Fibroblast of lung (primary cell): ENCODE measurements around the gene BLTP2.
"Not testable (repeated sequence)": the region's sequence is repeated elsewhere in the genome, so short reads cannot be mapped to it uniquely, and the experiment has no call there.

Experiments used
- CTCF ChIP-seq, 2 donors: IDR thresholded peaks in 1 of 2; conservative IDR thresholded peaks in 1 of 2; 1 replicate in 1 of 2; 2 replicates in 1 of 2; pipeline ENCODE4 v1.5.1; 2011 to 2012; ENCODE audit warnings: low read length in 2 of 2, control low read depth in 1 of 2, inconsistent platforms in 1 of 2, low read depth in 1 of 2, mild to moderate bottlenecking in 1 of 2
- EZH2 ChIP-seq: IDR thresholded peaks from 2 replicates; pipeline ENCODE4 v1.5.1; 2012; ENCODE audit warnings: low read length, control low read depth, mild to moderate bottlenecking; ENCODE audit errors: missing control alignments

DNA sequence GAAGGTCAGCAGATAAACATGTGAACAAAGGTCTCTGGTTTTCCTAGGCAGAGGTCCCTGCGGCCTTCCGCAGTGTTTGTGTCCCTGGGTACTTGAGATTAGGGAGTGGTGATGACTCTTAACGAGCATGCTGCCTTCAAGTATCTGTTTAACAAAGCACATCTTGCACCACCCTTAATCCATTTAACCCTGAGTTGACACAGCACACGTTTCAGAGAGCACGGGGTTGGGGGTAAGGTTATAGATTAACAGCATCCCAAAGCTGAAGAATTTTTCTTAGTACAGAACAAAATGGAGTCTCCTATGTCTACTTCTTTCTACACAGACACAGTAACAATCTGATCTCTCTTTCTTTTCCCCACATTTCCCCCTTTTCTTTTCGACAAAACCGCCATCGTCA lies 13.4 kb upstream of the BLTP2 start:
- TF ChIP-seq CTCF (conservative IDR thresholded peaks at IDR 0.05 in 1 of 2, IDR thresholded peaks at IDR 0.05 in 1 of 2; ENCODE audit: low read depth in 1 of 2, low read length in 2 of 2); EZH2: not testable (repeated sequence)
